NCI-H2227 (cell line): Measurements from ENCODE around the gene REEP5.
"Not testable (repeated sequence)": the region's sequence is repeated elsewhere in the genome, so short reads cannot be mapped to it uniquely, and the experiment has no call there.

Source experiments
- DNase-seq: peaks from one replicate; lab custom pipeline; 2025; ENCODE audit not compliant: unreplicated experiment; lab: John Stamatoyannopoulos, UW

The REEP5 gene

DNA sequence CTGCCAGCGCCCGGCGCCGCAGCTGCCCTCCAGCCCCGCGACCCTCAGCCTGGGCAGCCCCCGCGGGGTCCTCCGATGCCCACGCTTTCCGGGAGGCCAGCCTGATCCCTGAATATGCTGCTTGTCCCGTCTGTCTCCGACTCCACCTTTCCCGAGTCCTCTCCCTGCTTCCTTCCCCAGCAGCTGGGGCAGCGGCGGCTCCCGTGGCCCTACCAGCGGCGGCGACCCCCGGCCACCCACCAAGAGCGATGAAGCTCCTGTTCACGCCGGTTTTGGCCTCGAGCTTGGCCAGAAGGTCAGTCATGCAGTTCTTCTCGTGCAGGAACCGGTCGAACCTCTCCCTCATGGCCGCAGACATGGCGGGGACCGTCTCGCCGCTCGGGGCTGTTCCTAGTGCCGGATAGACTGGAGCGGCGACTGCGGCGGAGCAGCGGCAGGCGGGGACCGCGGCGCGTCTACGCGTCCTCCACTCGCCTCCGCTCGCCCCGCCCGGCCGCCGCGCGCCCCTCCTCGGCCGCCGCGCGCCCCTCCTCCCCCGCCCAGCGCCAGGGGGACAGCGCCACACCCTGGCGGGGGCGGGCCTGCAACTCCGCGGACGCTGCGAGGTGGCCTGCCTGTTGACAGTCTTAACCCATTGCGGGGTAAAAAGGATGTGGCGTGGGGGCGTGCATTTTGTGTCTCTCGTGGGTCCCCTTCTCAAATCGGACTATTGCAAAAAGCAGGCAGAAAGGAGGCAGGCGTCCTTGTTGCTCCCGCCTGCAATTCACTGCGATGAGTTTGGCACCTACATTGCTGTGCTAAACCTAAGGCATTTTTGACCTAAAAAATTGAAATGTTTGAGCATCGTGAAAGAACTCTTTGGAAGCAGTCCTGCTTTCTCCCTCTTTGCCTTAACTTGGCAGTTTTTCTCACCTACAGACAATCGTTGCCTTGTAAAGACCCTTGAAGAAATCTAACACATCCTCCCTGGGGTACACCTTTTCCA is at the start of gene REEP5:
TSS of gene REEP5 (minus strand) at position 395 of the 985 bp plus-strand sequence. CDS start at position 358, 37 bp downstream.
- DNase-seq = peak; percentile 86

DNA sequence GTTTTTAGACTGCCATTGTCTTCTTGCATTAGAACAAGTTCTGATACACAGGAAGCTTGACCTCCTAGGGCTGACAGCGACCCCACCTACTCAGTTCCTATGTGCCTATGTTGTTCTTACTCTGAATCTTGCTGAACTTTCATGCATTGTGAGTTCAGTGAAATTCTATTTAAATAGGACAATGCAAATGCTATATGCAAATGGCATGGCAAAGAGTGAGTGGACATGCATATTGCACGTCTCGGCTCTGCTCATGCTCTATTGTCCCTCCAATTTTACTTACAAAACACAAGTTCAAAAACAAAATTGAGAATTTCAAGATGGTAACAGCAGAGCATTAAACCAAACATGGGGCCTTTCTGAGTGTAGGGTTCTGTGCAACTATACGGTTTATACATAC is 49.2 kb upstream of the REEP5 start:
- DNase-seq = no peak

DNA sequence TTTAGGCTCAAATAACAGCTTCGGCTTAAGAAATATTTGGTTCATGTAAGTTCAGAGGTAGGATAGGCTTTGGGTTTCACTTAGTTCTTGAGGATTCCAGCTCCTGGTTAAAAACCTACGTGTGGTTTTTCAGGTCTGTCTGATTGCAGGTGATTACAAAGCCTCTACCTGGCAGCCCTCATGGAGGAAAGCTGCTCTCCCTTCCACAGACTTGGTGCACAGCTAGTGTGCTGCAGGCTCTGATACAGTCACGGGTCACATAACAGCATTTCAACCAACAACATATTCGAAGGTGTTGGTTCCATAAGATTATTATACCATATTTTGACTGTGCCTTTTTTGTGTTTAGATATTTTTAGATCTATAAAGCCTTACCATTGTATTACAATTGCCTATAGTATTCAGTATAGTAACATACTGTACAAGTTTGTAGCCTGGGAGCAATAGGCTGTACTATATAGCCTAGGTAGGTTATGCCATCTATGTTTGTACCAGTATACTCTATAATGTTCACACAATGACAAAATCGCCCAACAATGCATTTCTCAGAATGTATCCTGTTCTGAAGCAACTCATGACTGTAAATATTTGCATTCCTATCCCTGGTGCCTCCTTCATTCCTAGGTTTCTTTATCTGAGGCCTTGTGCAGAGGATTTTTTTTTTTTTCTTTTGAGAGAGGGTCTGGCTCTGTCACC is 46.5 kb upstream of the REEP5 start:
- DNase-seq = no peak

- no peak for DNase-seq
Observed at GRCh38 chr5:112967520-112968083, 45.6 kb upstream of the REEP5 start.

DNA sequence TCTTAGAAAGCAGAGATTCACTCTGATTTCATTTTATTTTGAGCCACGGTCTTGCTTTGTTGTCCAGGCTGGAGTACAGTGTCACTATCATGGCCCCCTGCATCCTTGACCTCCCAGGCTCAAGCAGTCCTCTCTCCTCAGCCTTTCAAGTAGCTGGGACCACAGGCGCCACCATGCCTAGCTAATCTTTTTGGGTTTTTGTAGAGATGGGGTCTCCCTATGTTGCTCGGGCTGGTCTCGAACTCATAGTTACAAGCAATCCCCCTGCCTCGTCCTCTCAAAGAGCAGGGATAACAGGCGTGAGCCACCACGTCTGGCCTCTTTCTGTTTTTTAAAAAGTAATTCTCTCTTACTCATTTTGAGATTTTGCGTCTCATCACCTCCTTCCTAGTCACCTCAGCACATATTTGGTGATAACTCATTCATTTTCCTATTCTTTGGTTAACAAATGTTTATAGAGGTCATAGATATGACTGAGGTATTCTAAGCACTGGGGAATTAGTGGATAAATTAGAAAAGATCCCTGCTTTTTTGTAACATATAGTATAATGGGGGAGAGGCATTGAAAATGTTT is 43.8 kb upstream of the REEP5 start:
- DNase-seq = no peak

GRCh38 chr5:112963374-112963733 is 41.3 kb upstream of the REEP5 start:
- DNase-seq = not testable (repeated sequence)

DNA sequence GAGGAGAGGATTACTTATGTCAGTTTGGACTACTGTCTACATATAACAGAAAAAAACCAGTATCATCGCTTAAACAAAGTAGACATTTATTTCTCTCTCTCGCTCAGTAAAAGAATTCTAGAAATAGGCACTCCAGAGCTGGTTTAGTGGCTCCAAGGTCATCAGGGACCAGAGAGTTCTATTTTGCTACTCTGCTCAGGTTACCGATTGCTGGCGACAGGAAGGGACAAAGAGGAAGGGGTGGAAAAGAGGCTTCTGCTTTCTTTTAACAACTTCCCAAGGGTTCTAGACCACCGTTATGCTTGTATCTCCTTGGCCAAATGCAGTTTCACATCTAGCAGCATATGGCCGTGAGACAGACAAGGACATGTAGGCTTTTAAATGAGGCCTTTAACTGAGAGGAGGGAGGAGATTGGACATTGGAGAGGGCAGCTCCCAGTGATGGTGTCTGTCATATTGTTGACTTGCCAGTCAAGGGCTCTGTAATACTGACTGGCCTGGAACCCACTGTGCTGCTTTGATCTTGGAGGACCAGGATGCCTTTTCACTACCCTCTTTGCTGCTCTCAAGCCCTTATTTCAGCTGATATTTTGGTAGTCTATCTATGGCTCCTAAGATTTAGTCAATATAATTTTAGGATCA is 39.0 kb upstream of the REEP5 start:
- no peak for DNase-seq

GRCh38 chr5:112960315-112960714 is 38.3 kb upstream of the REEP5 start:
- no peak for DNase-seq

GRCh38 chr5:112959872-112960271 is 37.8 kb upstream of the REEP5 start:
- peak; percentile 6 for DNase-seq

GRCh38 chr5:112958093-112959088 is 36.4 kb upstream of the REEP5 start:
- no peak for DNase-seq

- no peak for DNase-seq
Observed at GRCh38 chr5:112957036-112957808, 35.2 kb upstream of the REEP5 start.

DNA sequence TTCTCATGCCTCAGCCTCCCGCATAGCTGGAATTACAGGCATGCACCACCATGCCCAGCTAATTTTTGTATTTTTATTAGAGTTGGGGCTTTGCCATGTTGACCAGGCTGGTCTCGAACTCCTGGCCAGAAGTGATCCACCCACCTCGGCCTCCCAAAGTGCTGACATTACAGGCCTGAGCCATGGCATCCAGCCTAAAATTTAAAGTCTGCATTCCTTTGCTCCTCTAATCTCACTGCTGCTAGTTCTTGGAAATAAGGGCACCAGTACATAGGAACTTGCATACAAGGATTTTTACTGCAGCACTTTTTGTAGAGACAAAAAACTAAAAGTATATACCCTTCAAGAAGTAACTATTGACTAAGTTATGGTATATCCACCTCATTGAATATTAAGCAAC is 34.6 kb upstream of the REEP5 start:
- DNase-seq = no peak

DNA sequence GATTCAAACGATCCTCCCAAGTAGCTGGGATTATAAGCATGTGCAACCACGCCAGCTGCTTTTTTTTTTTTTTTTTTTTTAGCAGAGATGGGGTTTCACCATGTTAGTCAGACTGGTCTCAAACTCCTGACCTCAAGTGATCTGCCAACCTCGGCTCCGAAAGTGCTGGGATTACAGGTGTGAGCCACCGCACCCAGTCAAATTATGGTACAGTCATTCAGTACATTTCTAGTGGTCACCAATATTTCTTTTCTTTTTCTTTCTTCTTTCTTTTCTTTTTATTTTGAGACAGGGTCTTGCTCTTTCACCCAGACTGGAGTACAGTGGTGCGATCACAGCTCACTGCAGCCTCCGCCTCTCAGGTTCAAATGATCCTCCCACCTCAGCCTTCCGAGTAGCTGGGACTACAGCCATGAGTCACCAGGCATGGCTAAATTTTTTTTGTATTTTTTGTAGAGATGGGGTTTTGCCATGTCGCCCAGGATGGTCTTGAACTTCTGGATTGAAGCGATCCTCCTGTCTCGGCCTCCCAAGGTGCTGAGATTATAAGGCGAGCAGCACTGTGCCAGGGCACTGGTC is 29.2 kb upstream of the REEP5 start:
- DNase-seq = no peak

GRCh38 chr5:112948458-112948857 is 26.4 kb upstream of the REEP5 start:
- no peak for DNase-seq

DNA sequence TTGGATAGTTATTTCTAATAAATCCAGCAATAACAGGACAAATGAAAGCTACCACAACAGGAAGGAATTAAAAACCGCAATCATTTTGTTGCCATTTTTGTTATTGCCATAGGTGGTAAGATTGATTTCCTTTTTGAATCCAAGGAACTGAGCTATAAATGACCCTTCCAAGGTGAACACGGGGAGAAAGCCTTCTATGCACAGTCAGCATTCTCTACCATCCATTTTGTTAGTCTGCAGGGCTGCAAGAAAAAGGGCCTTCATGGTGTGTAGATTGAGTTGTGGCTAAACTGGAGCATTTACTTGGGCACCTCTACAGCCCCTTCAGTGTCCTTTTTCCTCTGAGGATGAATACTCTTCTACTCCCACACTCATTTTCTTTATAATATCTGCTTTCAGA is 18.6 kb upstream of the REEP5 start:
- no peak for DNase-seq

DNA sequence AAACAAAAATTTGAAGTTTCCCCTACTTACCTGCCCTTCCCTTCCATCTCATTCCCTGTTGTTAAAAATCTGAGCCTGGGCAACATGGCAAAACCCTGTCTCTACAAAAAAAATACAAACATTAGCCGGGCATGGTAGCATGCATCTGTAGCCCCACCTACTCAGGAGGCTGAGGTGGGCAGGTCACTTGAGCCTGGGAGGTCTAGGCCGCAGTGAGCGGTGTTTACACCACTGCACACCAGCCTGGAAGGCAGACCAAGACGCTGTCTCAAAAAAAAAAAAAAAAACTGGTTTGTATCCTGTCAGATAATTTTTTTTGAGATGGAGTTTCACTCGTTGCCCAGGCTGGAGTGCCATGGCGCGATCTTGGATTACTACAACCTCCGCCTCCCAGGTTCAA is 16.3 kb upstream of the REEP5 start:
- DNase-seq = no peak

GRCh38 chr5:112935675-112936074 is 13.6 kb upstream of the REEP5 start:
- no peak for DNase-seq

DNA sequence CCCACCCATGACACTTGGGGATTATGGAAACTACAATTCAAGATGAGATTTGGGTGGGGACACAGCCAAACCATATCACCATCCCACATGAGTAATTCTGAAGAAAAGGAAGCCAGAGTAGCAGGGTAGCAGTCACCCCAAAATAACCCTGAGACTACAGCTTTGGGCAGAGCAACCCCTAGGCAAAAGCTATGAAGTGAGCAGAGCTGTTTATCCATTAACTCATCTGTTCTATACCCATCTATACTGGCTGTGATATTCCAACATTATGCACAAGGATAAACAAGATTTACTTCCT is 12.3 kb upstream of the REEP5 start:
- DNase-seq = no peak
